ENCODE results near the gene KRR1. TPM values are rescaled to one million over a fixed set of nuclear protein-coding genes. Genes with fewer than 3 reads are reported as not detected.

Gene KRR1
- total and polyA plus RNA-seq, 2 of the 13 experiments (the other 11 are each of a cell fraction or from before 2014, with no cell fraction given): 19.3 to 103 TPM

DNA sequence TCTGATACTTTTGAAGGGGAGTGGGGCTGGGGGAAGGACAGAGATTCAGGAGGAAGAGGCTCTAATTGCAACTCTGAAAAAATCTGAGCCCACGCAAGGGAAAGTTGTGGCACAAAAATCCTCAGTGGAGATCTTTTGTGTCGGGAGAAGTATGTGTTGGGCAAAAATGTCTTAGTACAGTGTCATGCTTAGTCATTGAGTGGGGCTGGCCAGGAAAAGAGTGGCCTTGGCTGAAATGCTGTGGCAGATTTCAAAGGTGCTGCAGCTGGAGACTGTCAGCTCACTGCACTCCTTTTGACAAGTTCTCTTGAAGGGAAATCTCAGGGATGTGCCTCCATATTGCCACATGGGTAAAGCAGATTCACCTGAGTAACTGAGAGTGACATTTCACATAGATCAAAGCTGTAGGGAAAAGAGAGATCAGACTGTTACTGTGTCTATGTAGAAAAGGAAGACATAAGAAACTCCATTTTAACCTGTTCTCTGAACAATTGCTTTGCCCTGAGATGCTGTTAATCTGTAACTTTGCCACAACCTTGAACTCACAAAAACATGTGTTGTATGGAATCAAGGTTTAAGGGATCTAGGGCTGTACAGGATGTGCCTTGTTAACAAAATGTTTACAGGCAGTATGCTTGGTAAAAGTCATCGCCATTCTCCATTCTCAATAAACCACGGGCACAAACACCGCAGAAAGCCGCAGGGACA, 66.8 kb downstream of the KRR1 start (continued):
- TF ChIP-seq ZNF570 (CRISPR knock-in tag; IDR thresholded peaks at IDR 0.05; ENCODE audit: borderline replicate concordance) (no peak), MEIS1 (CRISPR knock-in tag; IDR thresholded peaks at IDR 0.05; ENCODE audit: borderline replicate concordance) (0 out of 2 replicates have a peak, but pooled peaks have one; percentile 38), TBX2 (CRISPR knock-in tag; IDR thresholded peaks at IDR 0.05; ENCODE audit: borderline replicate concordance) (peak; percentile 23; the same call in 1 of the 2 replicates), CREM (IDR thresholded peaks at IDR 0.05) (0 out of 2 replicates have a peak, but pooled peaks have one; percentile 16), CREM (CRISPR knock-in tag; IDR thresholded peaks at IDR 0.05) (no peak), KDM6A (CRISPR knock-in tag; IDR thresholded peaks at IDR 0.05; ENCODE audit: low read depth) (peak; percentile 46; the same call in 1 of the 2 replicates), ZNF552 (CRISPR knock-in tag; IDR thresholded peaks at IDR 0.05; ENCODE audit: borderline replicate concordance) (no peak), ZNF333 (CRISPR knock-in tag; IDR thresholded peaks at IDR 0.05; ENCODE audit: borderline replicate concordance) (no peak), ZNF224 (CRISPR knock-in tag; IDR thresholded peaks at IDR 0.05) (no peak), ASH2L (IDR thresholded peaks at IDR 0.05; ENCODE audit: insufficient read length, low read depth, low read length) (peak; percentile 17), FOXK1 (CRISPR knock-in tag; IDR thresholded peaks at IDR 0.05; ENCODE audit: borderline replicate concordance, low read depth) (0 out of 2 replicates have a peak, but pooled peaks have one; percentile 48), SOX13 (IDR thresholded peaks at IDR 0.05) (no peak), SOX13 (CRISPR knock-in tag; conservative IDR thresholded peaks at IDR 0.05 in 1 of 2, IDR thresholded peaks at IDR 0.05 in 1 of 2) (peak in 1 of 2 experiments; percentile 49; a peak in 1 of 4 replicates), ZNF556 (CRISPR knock-in tag; IDR thresholded peaks at IDR 0.05; ENCODE audit: borderline replicate concordance) (0 out of 2 replicates have a peak, but pooled peaks have one; percentile 34), KAT7 (CRISPR knock-in tag; IDR thresholded peaks at IDR 0.05; ENCODE audit: borderline replicate concordance) (peak; percentile 56; the same call in 1 of the 2 replicates), HNF4A (CRISPR knock-in tag; IDR thresholded peaks at IDR 0.05) (peak; percentile 51), KLF12 (CRISPR knock-in tag; IDR thresholded peaks at IDR 0.05; ENCODE audit: borderline replicate concordance) (0 out of 2 replicates have a peak, but pooled peaks have one; percentile 9), GATAD2A (CRISPR knock-in tag; IDR thresholded peaks at IDR 0.05) (peak; percentile 69; the same call in 1 of the 2 replicates), TGIF2 (CRISPR knock-in tag; IDR thresholded peaks at IDR 0.05) (0 out of 2 replicates have a peak, but pooled peaks have one; percentile 38), GABPA (IDR thresholded peaks at IDR 0.05; ENCODE audit: low read depth, low read length) (no peak), GABPA (CRISPR knock-in tag; IDR thresholded peaks at IDR 0.05; ENCODE audit: low read depth) (peak; percentile 31; the same call in 1 of the 2 replicates), HOXA3 (CRISPR knock-in tag; IDR thresholded peaks at IDR 0.05) (peak; percentile 22; the same call in 1 of the 2 replicates)
- TF ChIP-seq, protein P1, sequence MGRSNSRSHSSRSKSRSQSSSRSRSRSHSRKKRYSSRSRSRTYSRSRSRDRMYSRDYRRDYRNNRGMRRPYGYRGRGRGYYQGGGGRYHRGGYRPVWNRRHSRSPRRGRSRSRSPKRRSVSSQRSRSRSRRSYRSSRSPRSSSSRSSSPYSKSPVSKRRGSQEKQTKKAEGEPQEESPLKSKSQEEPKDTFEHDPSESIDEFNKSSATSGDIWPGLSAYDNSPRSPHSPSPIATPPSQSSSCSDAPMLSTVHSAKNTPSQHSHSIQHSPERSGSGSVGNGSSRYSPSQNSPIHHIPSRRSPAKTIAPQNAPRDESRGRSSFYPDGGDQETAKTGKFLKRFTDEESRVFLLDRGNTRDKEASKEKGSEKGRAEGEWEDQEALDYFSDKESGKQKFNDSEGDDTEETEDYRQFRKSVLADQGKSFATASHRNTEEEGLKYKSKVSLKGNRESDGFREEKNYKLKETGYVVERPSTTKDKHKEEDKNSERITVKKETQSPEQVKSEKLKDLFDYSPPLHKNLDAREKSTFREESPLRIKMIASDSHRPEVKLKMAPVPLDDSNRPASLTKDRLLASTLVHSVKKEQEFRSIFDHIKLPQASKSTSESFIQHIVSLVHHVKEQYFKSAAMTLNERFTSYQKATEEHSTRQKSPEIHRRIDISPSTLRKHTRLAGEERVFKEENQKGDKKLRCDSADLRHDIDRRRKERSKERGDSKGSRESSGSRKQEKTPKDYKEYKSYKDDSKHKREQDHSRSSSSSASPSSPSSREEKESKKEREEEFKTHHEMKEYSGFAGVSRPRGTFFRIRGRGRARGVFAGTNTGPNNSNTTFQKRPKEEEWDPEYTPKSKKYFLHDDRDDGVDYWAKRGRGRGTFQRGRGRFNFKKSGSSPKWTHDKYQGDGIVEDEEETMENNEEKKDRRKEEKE (IDR thresholded peaks at IDR 0.05): no peak
- TF ChIP-seq, protein P2, sequence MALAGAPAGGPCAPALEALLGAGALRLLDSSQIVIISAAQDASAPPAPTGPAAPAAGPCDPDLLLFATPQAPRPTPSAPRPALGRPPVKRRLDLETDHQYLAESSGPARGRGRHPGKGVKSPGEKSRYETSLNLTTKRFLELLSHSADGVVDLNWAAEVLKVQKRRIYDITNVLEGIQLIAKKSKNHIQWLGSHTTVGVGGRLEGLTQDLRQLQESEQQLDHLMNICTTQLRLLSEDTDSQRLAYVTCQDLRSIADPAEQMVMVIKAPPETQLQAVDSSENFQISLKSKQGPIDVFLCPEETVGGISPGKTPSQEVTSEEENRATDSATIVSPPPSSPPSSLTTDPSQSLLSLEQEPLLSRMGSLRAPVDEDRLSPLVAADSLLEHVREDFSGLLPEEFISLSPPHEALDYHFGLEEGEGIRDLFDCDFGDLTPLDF (CRISPR knock-in tag; IDR thresholded peaks at IDR 0.05): 0 out of 2 replicates have a peak, but pooled peaks have one; percentile 13
- TF ChIP-seq, protein P3, sequence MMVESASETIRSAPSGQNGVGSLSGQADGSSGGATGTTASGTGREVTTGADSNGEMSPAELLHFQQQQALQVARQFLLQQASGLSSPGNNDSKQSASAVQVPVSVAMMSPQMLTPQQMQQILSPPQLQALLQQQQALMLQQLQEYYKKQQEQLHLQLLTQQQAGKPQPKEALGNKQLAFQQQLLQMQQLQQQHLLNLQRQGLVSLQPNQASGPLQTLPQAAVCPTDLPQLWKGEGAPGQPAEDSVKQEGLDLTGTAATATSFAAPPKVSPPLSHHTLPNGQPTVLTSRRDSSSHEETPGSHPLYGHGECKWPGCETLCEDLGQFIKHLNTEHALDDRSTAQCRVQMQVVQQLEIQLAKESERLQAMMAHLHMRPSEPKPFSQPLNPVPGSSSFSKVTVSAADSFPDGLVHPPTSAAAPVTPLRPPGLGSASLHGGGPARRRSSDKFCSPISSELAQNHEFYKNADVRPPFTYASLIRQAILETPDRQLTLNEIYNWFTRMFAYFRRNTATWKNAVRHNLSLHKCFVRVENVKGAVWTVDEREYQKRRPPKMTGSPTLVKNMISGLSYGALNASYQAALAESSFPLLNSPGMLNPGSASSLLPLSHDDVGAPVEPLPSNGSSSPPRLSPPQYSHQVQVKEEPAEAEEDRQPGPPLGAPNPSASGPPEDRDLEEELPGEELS (CRISPR knock-in tag; IDR thresholded peaks at IDR 0.05): peak; percentile 57
